H54 (cell line): ENCODE data around the gene GAN.

Experiments used
- DNase-seq: peaks from one replicate; pipeline ENCODE4 v3.0.0; 2011; ENCODE audit warnings: low spot score, mixed read lengths; ENCODE audit not compliant: insufficient read length
- FAIRE-seq: peaks from 3 replicates; lab custom pipeline; 2011; peaks lifted over from hg19 to GRCh38; lab: Jason Lieb, UNC
- POLR2A ChIP-seq: IDR thresholded peaks from 2 replicates; pipeline ENCODE4 v1.6.1; 2011; ENCODE audit warnings: low read depth, mild to moderate bottlenecking, low read length

Gene GAN

GRCh38 chr16:81424771-81425170, 110.0 kb downstream of the GAN start:
- DNase-seq: no peak
- FAIRE-seq: no peak
- no peak for TF ChIP-seq POLR2A

GRCh38 chr16:81427219-81427618, 112.5 kb downstream of the GAN start:
- DNase-seq (no peak), FAIRE-seq (no peak)

GRCh38 chr16:81429045-81429521, 114.3 kb downstream of the GAN start:
- FAIRE-seq: no peak
- TF ChIP-seq POLR2A: no peak
- peak; percentile 58 for DNase-seq

More at GRCh38 chr16:81427219-81427618, 112.5 kb downstream of the GAN start:
- TF ChIP-seq POLR2A: no peak

DNA sequence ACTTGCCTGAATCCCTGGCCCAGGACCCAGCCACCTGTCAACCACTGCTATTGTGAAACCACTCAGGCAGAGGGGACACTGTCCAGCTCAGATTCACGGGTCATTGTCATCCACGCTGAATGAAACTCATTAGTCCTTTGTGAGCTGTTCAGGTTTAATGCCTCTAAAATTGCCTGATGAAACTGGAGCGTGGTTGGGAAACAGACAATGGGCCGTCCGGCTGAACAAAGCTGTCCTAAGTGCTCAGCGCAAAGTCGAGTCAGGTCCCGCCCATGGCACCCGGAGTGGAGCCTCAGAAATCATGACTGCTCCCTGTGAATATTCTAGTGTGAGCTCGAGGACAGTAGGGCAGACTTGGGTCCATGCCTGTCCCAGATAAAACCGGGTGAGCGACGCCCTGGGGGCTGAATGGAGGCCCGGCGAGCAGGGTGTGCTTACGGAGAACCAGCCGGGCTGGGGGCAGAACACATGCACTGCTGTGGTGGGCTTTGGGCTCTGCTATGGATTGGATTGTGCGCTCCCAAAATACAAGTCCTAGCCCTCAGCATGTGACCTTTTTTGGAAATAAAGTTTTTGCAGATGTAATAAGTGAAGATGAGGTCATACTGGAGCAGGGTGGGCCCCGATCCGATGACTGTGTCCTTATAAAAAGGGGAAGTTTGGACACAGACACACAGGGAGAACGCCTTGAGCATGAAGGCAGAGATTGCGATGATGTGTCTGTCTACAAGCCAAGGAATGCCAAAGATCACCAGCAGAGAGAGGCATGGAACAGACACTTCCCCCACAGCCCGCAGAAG, 117.0 kb downstream of the GAN start:
- no peak for FAIRE-seq
- no peak for DNase-seq
- no peak for TF ChIP-seq POLR2A

GRCh38 chr16:81432937-81433557, 118.3 kb downstream of the GAN start:
- FAIRE-seq (no peak), DNase-seq (no peak)

DNA sequence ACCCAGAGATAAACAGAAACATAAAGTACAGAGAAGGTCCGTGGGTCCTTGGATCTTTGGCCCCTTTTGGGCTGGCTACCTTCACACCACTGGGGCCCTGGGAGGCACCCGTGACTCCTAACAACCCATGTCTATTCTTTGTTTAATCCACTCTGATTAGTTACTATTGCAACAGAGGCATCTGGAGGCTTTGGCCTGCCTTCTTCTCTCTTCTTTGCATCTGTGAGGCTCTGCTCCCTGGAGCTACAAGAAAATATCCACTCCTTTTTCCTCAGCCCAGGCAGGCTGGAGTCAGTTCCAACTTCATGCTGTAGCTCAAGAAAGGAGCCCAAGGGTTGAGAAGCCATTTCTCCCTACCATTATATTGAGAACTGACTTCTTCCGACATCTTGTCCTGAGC, 120.3 kb downstream of the GAN start:
- TF ChIP-seq POLR2A: no peak
- FAIRE-seq (no peak), DNase-seq (no peak)

More at GRCh38 chr16:81432937-81433557, 118.3 kb downstream of the GAN start:
- TF ChIP-seq POLR2A: no peak

GRCh38 chr16:81435567-81435966, 120.8 kb downstream of the GAN start:
- no peak for FAIRE-seq
- TF ChIP-seq POLR2A: no peak
- DNase-seq: no peak

GRCh38 chr16:81436386-81436785, 121.6 kb downstream of the GAN start:
- FAIRE-seq (no peak), DNase-seq (no peak)
- no peak for TF ChIP-seq POLR2A

- TF ChIP-seq POLR2A: no peak
- no peak for DNase-seq
- FAIRE-seq: no peak
Measured at GRCh38 chr16:81437865-81438264, 123.1 kb downstream of the GAN start.
